ENCODE results near the gene DLGAP3.

DNA sequence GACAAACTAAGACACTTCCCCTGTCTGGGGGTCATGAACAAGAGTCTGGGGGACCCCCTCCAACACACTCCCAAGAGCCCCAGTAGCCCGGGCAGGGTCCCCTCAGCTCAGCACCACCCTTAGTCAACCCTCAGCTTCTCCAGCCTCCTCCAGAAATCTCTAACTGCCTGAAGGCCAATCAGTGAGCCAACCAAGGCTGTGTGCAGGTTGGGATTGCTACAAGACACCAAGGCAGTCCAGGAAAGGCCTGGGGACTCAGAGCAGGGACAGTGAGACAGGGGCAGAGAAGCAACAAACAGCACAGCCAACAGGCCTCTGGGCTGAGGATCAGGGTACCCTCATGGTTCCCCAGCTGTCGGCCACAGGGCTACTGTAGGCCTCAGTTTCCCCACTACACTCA is 83.2 kb downstream of the DLGAP3 start:
- TF ChIP-seq, protein P1, sequence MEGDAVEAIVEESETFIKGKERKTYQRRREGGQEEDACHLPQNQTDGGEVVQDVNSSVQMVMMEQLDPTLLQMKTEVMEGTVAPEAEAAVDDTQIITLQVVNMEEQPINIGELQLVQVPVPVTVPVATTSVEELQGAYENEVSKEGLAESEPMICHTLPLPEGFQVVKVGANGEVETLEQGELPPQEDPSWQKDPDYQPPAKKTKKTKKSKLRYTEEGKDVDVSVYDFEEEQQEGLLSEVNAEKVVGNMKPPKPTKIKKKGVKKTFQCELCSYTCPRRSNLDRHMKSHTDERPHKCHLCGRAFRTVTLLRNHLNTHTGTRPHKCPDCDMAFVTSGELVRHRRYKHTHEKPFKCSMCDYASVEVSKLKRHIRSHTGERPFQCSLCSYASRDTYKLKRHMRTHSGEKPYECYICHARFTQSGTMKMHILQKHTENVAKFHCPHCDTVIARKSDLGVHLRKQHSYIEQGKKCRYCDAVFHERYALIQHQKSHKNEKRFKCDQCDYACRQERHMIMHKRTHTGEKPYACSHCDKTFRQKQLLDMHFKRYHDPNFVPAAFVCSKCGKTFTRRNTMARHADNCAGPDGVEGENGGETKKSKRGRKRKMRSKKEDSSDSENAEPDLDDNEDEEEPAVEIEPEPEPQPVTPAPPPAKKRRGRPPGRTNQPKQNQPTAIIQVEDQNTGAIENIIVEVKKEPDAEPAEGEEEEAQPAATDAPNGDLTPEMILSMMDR (IDR thresholded peaks at IDR 0.05): no peak
- no peak for TF ChIP-seq EP300 (IDR thresholded peaks at IDR 0.05)
- no peak for TF ChIP-seq POLR2A (IDR thresholded peaks at IDR 0.05)

All from ovary (tissue), 3 donors.